Mesendoderm (in vitro differentiated cells): ENCODE data around the gene RAB3D.

ENCODE experiments used
- DNase-seq: peaks from one replicate; pipeline ENCODE4 v3.0.0; 2013
- H2AK5ac ChIP-seq: 2 replicates; pipeline ENCODE4 v1.6.1; 2013; ENCODE audit warnings: low read length, inconsistent platforms
- H2BK120ac ChIP-seq: 2 replicates; pipeline ENCODE4 v1.6.1; 2013; ENCODE audit warnings: low read depth, mild to moderate bottlenecking, low read length, moderate library complexity, mixed read lengths
- H2BK15ac ChIP-seq: replicated peaks from 2 replicates; pipeline ENCODE4 v1.6.1; 2013; ENCODE audit warnings: low read depth, mild to moderate bottlenecking, moderate library complexity
- H2BK5ac ChIP-seq: 2 replicates; pipeline ENCODE4 v1.6.1; 2013; ENCODE audit warnings: low read length, inconsistent platforms
- H3K18ac ChIP-seq: 2 replicates; pipeline ENCODE4 v1.6.1; 2013; ENCODE audit warnings: mild to moderate bottlenecking, low read length, mixed read lengths
- H3K23ac ChIP-seq: one replicate; pipeline ENCODE4 v1.6.1; 2013; ENCODE audit warnings: low read length
- H3K27ac ChIP-seq: 2 replicates; pipeline ENCODE4 v1.5.1; 2013; ENCODE audit warnings: low read depth, mild to moderate bottlenecking, inconsistent platforms, low read length, moderate library complexity
- H3K27me3 ChIP-seq: 2 replicates; pipeline ENCODE4 v1.6.1; 2013; ENCODE audit warnings: low read length, control low read depth, mild to moderate bottlenecking, inconsistent platforms; ENCODE audit not compliant: insufficient read depth, poor library complexity
- H3K36me3 ChIP-seq: 2 replicates; pipeline ENCODE4 v1.6.1; 2013; ENCODE audit warnings: low read length, inconsistent platforms; ENCODE audit not compliant: control insufficient read depth, insufficient read depth
- H3K4ac ChIP-seq: one replicate; pipeline ENCODE4 v1.6.1; 2013; ENCODE audit warnings: low read depth, mild to moderate bottlenecking, low read length, moderate library complexity
- H3K4me1 ChIP-seq: 2 replicates; pipeline ENCODE4 v1.6.1; 2013; ENCODE audit warnings: low read depth, low read length, inconsistent platforms; ENCODE audit not compliant: control insufficient read depth
- H3K4me2 ChIP-seq: 2 replicates; pipeline ENCODE4 v1.6.1; 2013; ENCODE audit warnings: low read length
- H3K4me3 ChIP-seq: 2 replicates; pipeline ENCODE4 v1.5.1; 2013; ENCODE audit warnings: mild to moderate bottlenecking, low read length
- H3K56ac ChIP-seq: one replicate; pipeline ENCODE4 v1.6.1; 2013; ENCODE audit warnings: low read length
- H3K79me1 ChIP-seq: 2 replicates; pipeline ENCODE4 v1.6.1; 2013; ENCODE audit warnings: low read length, inconsistent platforms
- H3K79me2 ChIP-seq: 2 replicates; pipeline ENCODE4 v1.6.1; 2013; ENCODE audit warnings: mild to moderate bottlenecking, low read length; ENCODE audit not compliant: control insufficient read depth, insufficient read depth
- H3K9ac ChIP-seq: 2 replicates; pipeline ENCODE4 v1.6.1; 2013; ENCODE audit warnings: low read length, inconsistent platforms
- H4K5ac ChIP-seq: one replicate; pipeline ENCODE4 v1.6.1; 2013; ENCODE audit warnings: low read length
- H4K8ac ChIP-seq: one replicate; pipeline ENCODE4 v1.6.1; 2013; ENCODE audit warnings: low read depth, mild to moderate bottlenecking, control low read depth, low read length, moderate library complexity
- WGBS: extraction: QIAGEN DNeasy Blood & Tissue Kit; methylation state at CpG from one replicate; pipeline ENCODE4 v1.1.7; 2013; ENCODE audit warnings: low lambda C conversion rate, missing lambda C conversion rate; ENCODE audit not compliant: insufficient coverage; ENCODE audit errors: extremely low coverage; 5-methylcytosine and 5-hydroxymethylcytosine counted together

Gene RAB3D

DNA sequence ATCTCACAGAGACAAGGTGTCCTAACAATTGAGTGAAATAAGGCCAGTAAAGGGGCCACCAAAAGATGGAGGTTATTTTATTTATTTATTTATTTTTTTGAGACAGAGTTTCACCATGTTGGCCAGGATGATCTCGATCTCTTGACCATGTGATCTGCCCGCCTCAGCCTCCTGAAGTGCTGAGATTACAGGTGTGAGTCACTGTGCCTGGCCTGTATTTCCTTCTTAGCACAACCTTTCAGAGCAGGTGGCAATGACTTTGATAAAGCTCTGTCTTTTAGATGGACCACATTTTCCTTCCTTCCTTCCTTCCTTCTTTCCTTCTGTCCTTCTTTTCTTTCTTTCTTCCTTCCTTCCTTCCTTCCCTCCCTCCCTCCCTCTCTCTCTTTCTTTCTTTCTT, 66.2 kb downstream of the RAB3D start:
- Histone ChIP-seq H2BK5ac (no peak overlapping the region), H3K4me3 (no peak overlapping the region), H4K5ac (no peak overlapping the region), H3K4me2 (no peak overlapping the region), H3K23ac (no peak overlapping the region), H3K36me3 (no peaks in the 10 kb centered on the region), H4K8ac (no peak overlapping the region), H2BK15ac (no peak overlapping the region), H3K4me1 (no peaks in the 10 kb centered on the region), H3K27ac (no peak overlapping the region), H3K56ac (no peak overlapping the region), H3K9ac (no peak overlapping the region), H3K79me2 (no peaks in the 10 kb centered on the region), H3K4ac (no peak overlapping the region), H3K18ac (no peak overlapping the region), H3K27me3 (no peaks in the 10 kb centered on the region), H2AK5ac (no peak overlapping the region), H3K79me1 (no peaks in the 10 kb centered on the region), H2BK120ac (no peak overlapping the region)
- peak; percentile 40 for DNase-seq
- no CpG with 5 or more reads among the region's 2 CpGs for WGBS
